GM18870 (cell line): Measurements from ENCODE around the gene FBXL20.

ENCODE experiments used
- ATAC-seq: cut with Tn5 transposase; IDR thresholded peaks from one replicate; pipeline ENCODE4 v1.9.1; 2021; ENCODE audit warnings: moderate library complexity; ENCODE audit not compliant: unreplicated experiment

FBXL20 gene

GRCh38 chr17:39208893-39209292 is 192.5 kb downstream of the FBXL20 start:
- ATAC-seq, result no peak

- no peak for ATAC-seq
Observed at GRCh38 chr17:39208136-39208535, 193.3 kb downstream of the FBXL20 start.

- no peak for ATAC-seq
Observed at GRCh38 chr17:39205112-39205526, 196.3 kb downstream of the FBXL20 start.

- ATAC-seq, result no peak
Observed at GRCh38 chr17:39204245-39204644, 197.2 kb downstream of the FBXL20 start.
